Body of pancreas (tissue), 4 donors: ENCODE results near the gene CCL28. TPM values are rescaled to one million over a fixed set of nuclear protein-coding genes. Genes with fewer than 3 reads are reported as not detected.

ENCODE experiments used
- ATAC-seq: fragments of 150-250 bp; one replicate; pipeline ENCODE4 v1.9.1; 2016
- DNase-seq, 4 donors: peaks; one replicate each; pipeline ENCODE4 v3.0.0-alpha.2; 2019
- H3K27ac ChIP-seq, 4 donors: fragments of 200-600 bp; sonication (generic); 1 replicate in 3 of 4; 2 replicates in 1 of 4; pipeline versions ENCODE4 v1.5.1 to v1.6.1; 2016 to 2019; ENCODE audit warnings: mild to moderate bottlenecking in 1 of 4, mixed read lengths in 1 of 4, moderate library complexity in 1 of 4
- H3K27me3 ChIP-seq, 2 donors: fragments of 200-600 bp; sonication (generic); one replicate each; pipeline ENCODE4 v1.6.0; 2016; ENCODE audit warnings: mild to moderate bottlenecking in 1 of 2
- H3K36me3 ChIP-seq, 2 donors: fragments of 200-600 bp; sonication (generic); replicated peaks in 1 of 2; 2 replicates each; pipeline ENCODE4 v1.5.1; 2016; ENCODE audit warnings: low read depth in 2 of 2; ENCODE audit not compliant: insufficient read depth in 1 of 2
- H3K4me1 ChIP-seq: fragments of 200-600 bp; sonication (generic); one replicate; pipeline ENCODE4 v1.6.0; 2016
- H3K4me3 ChIP-seq, 2 donors: fragments of 200-600 bp; sonication (generic); 1 replicate in 1 of 2; 2 replicates in 1 of 2; pipeline ENCODE4 v1.5.1; 2016 to 2019
- H3K9me3 ChIP-seq, 3 donors: fragments of 200-600 bp; sonication (generic); 1 replicate in 2 of 3; 2 replicates in 1 of 3; pipeline ENCODE4 v1.5.1; 2016
- POLR2A ChIP-seq, 3 donors: fragments of 450-650 bp; IDR thresholded peaks; one replicate each; pipeline ENCODE4 v1.6.1; 2016; ENCODE audit warnings: antibody characterized with exemption in 3 of 3, mild to moderate bottlenecking in 2 of 3
- WGBS, 2 donors: methylation state at CpG; one replicate each; pipeline ENCODE4 v1.1.5; 2017; 5-methylcytosine and 5-hydroxymethylcytosine counted together
- intact Hi-C: fragments of 100-400 bp; cut with DNase I; formaldehyde crosslinking; loops from one replicate; pipeline ENCODE4 v1.15.1; 2023
- total RNA-seq, 2 donors: library from RNA; depleted of rRNA; stranded (reverse); fragments of >200 nt; gene quantifications; one replicate each; pipeline ENCODE4 v1.1.0, GENCODE V29; 2016
- TF ChIP-seq, protein P1 (sequence below), 7 experiments: fragments of 450-650 bp in 4 of 7; fragments of 200-600 bp in 3 of 7; sonication (generic) in 3 of 7; IDR thresholded peaks; one replicate each; pipeline ENCODE4 v1.5.1; 2016 to 2019; ENCODE audit warnings: antibody characterized with exemption in 7 of 7

The CCL28 gene
- total RNA-seq, 2 donors from 2014 or later, result 10.5 to 21.0 TPM

DNA sequence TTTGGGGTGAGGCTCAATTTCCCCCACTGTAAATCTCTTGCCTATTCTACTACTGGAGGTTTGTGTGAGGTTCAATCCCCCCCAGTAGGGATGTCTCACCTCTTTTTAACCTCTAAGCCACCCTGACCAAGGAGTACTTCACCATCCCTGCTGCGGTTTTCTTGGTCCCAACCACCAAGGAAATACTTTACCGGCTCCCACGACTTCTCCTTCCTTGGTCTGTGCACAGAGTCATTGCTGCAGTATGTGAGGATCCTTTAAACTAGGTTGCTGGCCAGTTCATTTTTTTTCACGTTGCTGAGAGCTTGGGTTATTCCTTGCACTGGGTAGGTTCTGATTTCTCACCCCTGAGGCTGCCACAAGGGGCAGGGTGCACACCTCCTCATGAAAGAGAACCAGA lies 76.5 kb downstream of the CCL28 start:
- no peaks in the 10 kb centered on the region for H3K36me3 ChIP-seq
- H3K9me3 ChIP-seq, result peaks cover 0 to under 1% (median 0%) of the 10 kb centered on the region in 3 donors
- intact Hi-C loops, result no loop called here
- no peak overlapping the region for H3K27ac ChIP-seq
- no peaks in the 10 kb centered on the region for H3K4me1 ChIP-seq
- H3K27me3 ChIP-seq, result no peaks in the 10 kb centered on the region
- TF ChIP-seq, protein P1, sequence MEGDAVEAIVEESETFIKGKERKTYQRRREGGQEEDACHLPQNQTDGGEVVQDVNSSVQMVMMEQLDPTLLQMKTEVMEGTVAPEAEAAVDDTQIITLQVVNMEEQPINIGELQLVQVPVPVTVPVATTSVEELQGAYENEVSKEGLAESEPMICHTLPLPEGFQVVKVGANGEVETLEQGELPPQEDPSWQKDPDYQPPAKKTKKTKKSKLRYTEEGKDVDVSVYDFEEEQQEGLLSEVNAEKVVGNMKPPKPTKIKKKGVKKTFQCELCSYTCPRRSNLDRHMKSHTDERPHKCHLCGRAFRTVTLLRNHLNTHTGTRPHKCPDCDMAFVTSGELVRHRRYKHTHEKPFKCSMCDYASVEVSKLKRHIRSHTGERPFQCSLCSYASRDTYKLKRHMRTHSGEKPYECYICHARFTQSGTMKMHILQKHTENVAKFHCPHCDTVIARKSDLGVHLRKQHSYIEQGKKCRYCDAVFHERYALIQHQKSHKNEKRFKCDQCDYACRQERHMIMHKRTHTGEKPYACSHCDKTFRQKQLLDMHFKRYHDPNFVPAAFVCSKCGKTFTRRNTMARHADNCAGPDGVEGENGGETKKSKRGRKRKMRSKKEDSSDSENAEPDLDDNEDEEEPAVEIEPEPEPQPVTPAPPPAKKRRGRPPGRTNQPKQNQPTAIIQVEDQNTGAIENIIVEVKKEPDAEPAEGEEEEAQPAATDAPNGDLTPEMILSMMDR (IDR thresholded peaks at IDR 0.05), result no peak
- no peak for TF ChIP-seq POLR2A (IDR thresholded peaks at IDR 0.05)
- no peak overlapping the region for H3K4me3 ChIP-seq
- DNase-seq (no peak), ATAC-seq (no peak)
- WGBS, 2 donors, result 62 to 75% methylated on average over 4 of the region's 4 CpGs

DNA sequence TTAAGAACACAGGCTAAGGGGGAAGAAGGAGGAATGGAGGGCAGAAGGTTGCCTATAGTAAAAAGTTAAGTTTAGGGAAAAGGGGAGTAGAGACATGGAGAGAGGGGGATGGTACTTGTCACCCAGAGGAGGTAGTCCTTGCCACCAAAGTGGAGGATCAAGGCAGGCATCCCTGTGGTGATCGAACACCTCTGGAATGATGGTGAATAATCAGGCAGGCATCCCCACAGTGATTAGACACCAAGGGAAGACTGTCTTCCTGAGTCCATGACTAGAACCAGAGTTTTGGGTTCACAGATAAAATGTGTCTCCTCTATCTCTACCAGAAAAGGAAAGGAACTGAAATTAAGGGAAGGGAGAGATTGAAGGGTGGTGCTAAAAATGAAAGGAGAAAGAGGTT lies 79.8 kb downstream of the CCL28 start:
- Histone ChIP-seq H3K4me1 (no peaks in the 10 kb centered on the region), H3K27me3 (no peaks in the 10 kb centered on the region), H3K36me3 (no peaks in the 10 kb centered on the region), H3K9me3 (no peaks in the 10 kb centered on the region), H3K27ac (no peak overlapping the region), H3K4me3 (no peak overlapping the region)
- TF ChIP-seq POLR2A (IDR thresholded peaks at IDR 0.05), result no peak
- TF ChIP-seq, protein P1 (IDR thresholded peaks at IDR 0.05), result no peak
- intact Hi-C loops, result no loop called here
- 68 to 82% methylated on average over 1 of the region's 1 CpG for WGBS, 2 donors
- DNase-seq (no peak), ATAC-seq (no peak)

Other genes starting within 250 kb of the CCL28 start
- gene NIM1K, start 220.2 kb downstream of the CCL28 start, total RNA-seq, result under 1 TPM in 1 of 2 donors, not detected in 1; 0.52 TPM
- 10 to 100 TPM; 10.9 to 22.8 TPM for gene HMGCS1, start 99.0 kb downstream of the CCL28 start, total RNA-seq
- 1 to 10 TPM; 7.3 to 9.2 TPM for gene TMEM267, start 71.5 kb upstream of the CCL28 start, total RNA-seq
- 1 to 10 TPM in 1 of 2 donors, not detected in 1; 1.3 TPM for gene C5orf34, start 102.8 kb upstream of the CCL28 start, total RNA-seq
- gene PAIP1, start 144.7 kb upstream of the CCL28 start, total RNA-seq, result 10 to 100 TPM; 33.6 to 45.1 TPM
- gene NNT, start 190.8 kb upstream of the CCL28 start, total RNA-seq, result 10 to 100 TPM; 25.1 to 30.1 TPM